HG03575 (cell line): ENCODE measurements around the gene SRRM3.
"Not testable (repeated sequence)": the region's sequence is repeated elsewhere in the genome, so short reads cannot be mapped to it uniquely, and the experiment has no call there.

Experiments used
- ATAC-seq: cut with Tn5 transposase; IDR thresholded peaks from one replicate; pipeline ENCODE4 v1.9.1; 2021; ENCODE audit not compliant: unreplicated experiment, insufficient number of reproducible peaks, low FRiP score; ENCODE audit errors: extremely low read depth

SRRM3 gene

DNA sequence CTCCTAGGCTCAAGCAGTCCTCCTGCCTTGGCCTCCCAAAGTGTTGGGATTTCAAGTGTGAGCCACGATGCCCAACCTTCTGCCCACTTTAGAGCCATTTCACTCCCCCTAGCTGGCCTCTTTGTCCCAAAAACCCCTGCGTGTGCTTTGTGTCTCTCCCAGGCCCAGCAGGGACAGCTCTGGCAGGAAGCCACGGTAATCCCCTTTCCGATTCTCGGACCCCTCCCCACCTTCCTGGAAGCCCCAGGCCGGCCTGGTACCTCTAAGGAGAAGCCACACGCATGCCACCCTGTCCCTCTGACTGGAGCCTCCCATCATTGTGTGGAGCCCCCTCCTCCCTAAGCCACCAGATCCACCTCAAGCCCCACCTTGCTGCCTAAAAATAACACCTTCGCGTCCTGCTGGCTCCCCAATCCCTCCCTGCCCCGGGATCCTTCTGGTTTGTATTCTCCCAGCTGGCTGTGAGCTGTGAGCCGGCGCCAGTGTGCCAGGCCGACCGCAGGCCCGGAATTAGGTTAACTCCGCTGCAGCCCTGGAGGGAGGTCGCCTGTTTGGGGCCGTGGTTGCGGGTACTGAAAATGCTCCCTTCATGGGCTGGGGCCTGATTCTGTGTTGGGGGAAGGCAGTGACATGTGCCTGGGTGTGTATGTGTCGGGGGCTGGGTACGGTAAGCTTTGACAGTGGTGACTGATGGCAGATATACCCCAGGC lies 16.4 kb upstream of the SRRM3 start:
- no peak for ATAC-seq

DNA sequence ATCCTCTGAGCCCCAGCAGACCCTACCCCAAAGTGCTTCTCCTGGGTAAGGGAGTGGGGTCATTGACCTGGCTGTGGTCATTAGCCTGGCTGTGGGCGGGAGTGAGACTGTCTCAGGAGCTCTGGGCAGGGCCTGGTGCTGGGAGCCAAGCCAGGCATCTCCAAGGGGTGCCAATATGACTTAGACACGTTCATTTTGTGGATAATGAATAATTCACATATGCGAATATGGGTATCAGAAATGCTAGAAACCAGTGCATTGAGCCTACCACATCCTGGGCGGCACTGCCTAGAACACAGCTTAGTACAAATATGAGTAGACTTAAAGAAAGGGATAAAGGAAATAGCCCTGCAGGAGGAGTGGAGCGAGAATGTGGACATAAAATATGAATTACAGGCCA lies 14.4 kb upstream of the SRRM3 start:
- no peak for ATAC-seq

- no peak for ATAC-seq
Measured at GRCh38 chr7:76189276-76189675, 12.4 kb upstream of the SRRM3 start.

DNA sequence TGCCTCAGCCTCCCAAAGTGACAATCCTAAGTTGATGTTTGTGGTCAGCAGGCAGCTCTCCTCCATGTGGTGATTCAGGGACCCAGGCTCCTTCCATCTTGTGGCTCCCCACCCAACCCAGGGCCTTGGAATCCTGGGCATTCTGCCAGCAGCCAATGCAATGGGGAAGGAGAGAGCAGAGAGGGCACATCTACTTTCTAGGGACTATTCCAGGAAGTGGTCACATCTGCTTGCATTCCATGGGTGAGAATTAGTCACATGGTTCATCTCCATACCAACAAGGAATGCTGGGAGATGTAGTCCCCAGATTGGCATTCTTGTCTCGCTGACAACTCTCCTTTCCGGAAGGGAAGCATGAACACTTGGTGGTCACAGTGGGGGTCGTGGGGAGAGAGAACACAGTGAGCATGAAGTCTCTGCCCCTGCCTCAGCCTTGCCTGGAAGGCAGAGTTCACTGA lies 9.9 kb upstream of the SRRM3 start:
- ATAC-seq = no peak

DNA sequence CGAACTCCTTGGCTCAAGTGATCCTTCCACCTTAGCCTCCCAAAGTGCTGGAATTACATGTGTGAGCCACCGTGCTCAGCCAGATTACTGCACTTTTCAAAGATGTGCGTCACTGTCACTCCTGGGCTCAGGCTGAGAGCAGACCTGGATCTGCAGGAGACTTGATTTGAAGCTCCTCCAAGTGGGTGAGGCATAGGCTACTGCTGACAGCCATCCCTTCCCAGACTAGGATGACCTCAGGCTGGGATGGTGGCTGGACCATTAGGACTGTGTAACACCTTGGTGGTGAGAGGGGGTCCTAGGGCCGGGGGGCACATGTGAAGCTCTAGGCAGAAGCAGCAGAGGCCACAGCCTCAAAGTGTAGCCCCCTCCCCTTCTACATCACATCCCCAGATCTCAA lies 8.2 kb upstream of the SRRM3 start:
- ATAC-seq = no peak

DNA sequence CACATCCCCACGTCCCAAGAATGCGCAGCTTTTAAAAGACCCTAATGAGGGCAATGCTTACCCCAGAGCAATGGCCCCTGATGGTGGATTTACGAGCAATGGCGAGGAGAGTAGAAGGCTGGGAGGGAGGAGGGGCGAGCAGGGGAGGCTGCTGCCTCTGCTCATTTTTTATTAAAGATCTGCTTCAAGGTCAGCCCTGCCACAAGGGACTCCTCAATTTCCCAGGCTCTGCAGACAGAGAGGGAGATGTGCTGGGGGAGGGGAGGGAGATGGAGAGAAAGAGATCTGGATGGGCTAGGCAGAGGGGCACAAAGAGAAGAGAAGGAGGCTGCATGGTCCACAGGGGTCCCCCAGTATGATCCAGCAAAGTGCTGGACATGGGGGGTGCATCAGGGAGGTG lies 7.8 kb upstream of the SRRM3 start:
- no peak for ATAC-seq

DNA sequence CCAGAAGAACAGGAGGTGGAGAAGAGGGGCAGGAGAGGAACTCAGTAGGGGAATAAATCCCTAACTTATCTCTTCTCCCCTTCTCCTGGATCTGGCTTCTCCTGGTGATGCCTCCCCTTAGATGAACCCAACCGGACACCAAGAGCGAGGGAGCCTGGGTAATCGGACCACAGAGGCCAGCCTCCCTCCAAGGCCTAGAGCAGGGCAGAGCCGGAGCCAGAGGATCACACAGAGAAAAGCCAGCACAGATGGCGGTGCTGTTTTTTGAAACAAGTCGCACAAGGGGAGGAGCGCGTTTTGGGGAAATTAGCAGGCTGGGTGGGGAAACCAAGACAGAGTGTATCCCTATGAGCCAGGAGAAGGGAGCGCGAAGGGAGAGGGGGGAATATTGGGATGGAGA lies 4.9 kb upstream of the SRRM3 start:
- ATAC-seq = no peak

GRCh38 chr7:76198202-76198601 lies 3.5 kb upstream of the SRRM3 start:
- no peak for ATAC-seq

- ATAC-seq = no peak
Measured at GRCh38 chr7:76202666-76203030, 952 bp downstream of the SRRM3 start.

- ATAC-seq = no peak
Measured at GRCh38 chr7:76204147-76204546, 2.5 kb downstream of the SRRM3 start.

DNA sequence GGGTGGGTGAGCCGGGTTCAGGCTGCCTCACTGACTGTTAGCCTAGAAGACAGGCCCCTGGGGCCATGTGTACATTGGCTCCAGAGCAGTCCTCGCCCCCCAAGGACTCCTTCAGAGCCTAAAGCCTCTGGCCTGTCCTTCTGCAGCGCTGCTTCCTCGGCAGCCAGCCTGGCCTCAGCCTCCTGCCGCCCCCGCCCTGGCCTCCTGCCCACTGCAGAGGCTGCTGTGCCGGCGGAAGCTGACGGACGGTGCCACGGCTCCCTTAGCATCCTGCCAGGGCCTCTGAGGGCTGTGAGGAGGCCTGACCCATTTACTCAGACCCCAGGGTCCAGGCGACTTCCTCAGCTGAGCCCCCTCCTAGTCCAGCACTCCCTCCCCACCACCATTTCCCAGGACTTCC lies 4.9 kb downstream of the SRRM3 start:
- no peak for ATAC-seq

DNA sequence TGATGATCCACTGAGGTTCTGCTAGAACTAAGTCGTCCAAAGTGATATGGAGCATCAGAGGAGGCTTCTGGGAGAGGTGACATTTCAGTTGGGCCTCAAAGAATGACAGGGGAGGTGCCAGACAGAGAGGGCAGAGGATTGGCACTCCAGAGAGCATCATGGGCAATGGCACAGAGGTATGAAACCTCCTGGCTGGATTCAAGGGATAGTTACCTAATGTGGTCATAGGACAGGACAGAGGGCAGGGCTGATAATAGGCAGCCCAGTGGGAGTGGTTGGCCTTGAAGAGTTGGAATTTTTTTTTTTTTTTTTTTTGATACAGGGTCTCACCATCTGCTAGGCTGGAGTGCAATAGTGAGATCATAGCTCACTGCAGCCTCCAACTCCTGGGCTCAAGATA lies 7.6 kb downstream of the SRRM3 start:
- no peak for ATAC-seq

DNA sequence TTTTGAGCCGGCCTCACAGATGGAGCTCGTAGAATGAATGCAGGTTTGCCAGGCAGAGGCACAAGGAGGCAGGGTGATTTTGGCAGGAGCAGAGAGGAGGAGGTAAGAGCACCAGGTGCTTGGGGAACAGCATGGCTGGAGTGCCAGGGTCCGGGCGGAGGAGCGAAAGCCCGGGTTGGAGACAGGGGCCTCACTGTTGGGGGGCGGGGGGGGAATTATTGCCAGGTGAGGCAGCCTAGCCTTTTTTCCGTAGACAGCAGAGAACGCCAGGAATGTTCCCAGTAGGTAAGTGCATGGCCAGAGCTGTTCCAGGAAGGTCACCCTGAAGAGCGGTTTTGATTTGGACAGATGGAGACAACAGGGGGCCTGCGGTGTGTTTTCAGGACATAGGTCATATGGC lies 9.5 kb downstream of the SRRM3 start:
- ATAC-seq = no peak

DNA sequence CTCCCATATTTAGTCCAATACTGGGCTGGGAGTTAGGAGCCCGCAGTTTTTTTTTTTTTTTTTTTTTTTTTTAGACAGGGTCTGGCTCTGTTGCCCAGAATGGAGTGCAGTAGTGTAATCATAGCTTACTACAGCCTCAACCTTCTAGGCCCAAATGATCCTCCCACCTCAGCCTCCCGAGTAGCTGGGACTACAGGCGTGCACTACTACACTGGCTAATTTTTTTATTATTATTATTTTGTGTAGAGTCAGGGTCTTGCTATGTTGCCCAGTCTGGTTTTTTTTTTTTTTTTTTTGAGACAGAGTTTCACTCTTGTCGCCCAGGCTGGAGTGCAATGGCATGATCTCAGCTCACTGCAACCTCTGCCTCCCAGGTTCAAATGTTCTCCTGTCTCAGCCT lies 13.7 kb downstream of the SRRM3 start:
- not testable (repeated sequence) for ATAC-seq

- ATAC-seq = no peak
Measured at GRCh38 chr7:76216381-76217082, 14.8 kb downstream of the SRRM3 start.

DNA sequence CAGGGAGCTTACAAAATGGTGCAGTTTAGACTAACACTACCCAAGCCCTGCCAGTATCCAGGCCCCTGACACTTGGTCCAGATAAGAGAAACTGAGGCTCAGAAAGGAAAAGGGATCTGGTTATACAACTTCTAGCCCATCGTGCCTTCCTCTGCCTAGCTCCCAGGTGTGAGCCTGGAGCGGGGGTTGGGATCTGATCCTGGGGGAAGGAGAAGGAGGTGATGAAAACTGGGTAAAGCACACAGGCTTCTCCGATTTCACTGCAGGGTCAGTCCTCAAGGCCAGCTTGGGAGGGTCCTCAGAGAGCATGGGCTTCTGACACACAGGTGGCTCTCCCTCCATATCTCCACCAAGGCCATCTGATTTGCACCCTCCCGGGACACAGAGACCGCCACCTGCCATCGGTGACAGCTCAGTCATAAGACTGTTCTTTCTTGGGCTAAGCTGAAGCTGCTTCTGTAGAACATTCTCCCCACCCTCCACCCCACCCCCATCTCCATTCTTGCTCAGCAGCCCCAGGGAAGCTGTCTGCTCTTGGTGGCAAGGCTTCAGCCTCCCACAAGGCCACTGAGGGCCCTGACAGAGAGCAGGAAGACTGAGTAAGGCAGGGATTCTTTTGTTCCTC lies 16.4 kb downstream of the SRRM3 start:
- ATAC-seq = no peak

- no peak for ATAC-seq
Measured at GRCh38 chr7:76220185-76221057, 18.7 kb downstream of the SRRM3 start.

DNA sequence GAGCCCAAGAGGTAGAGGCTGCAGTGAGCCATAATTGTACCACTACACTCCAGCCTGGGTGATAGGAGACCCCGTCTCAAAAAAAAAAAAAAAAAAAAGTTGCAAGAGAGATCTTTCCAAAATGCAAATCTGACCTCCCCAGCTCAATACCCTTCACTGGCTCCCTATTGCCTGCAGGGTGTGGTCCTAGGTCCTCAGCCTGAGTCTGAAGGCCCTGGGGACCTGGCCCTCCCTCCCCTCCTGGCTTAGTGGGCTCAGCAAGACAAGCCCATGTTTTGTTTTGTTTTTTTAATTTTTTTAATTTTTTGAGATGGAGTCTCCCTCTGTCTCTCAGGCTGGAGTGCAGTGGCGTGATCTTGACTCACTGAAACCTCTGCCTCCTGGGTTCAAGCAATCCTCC lies 20.6 kb downstream of the SRRM3 start:
- ATAC-seq = no peak

- no peak for ATAC-seq
Measured at GRCh38 chr7:76222839-76223238, 21.1 kb downstream of the SRRM3 start.
